Mucosa of descending colon (tissue), 3 donors: Measurements from ENCODE around the gene IL23R. TPM values are rescaled to one million over a fixed set of nuclear protein-coding genes. Genes with fewer than 3 reads are reported as not detected.

Experiments
- ATAC-seq: fragments of 200-7000 bp; cut with Tn5 transposase; one replicate; pipeline ENCODE4 v1.9.1; 2020; ENCODE audit warnings: mild to moderate bottlenecking, moderate library complexity
- DNase-seq, 3 donors: peaks; one replicate each; pipeline ENCODE4 v3.0.0-alpha.2; 2020
- H3K36me3 ChIP-seq: fragments of 200-600 bp; one replicate; pipeline ENCODE4 v1.8.0; 2021; ENCODE audit warnings: low read depth, mild to moderate bottlenecking
- H3K4me1 ChIP-seq: fragments of 200-600 bp; one replicate; pipeline ENCODE4 v1.8.0; 2021; ENCODE audit warnings: low read depth, mild to moderate bottlenecking
- H3K4me3 ChIP-seq: fragments of 200-600 bp; one replicate; pipeline ENCODE4 v1.8.0; 2021; ENCODE audit warnings: mild to moderate bottlenecking
- H3K9me3 ChIP-seq: fragments of 200-600 bp; one replicate; pipeline ENCODE4 v1.8.0; 2021; ENCODE audit warnings: mild to moderate bottlenecking
- intact Hi-C, 2 donors: fragments of 100-400 bp; cut with DNase I in 1 of 2; cut with micrococcal nuclease in 1 of 2; formaldehyde crosslinking; loops; one replicate each; pipeline versions ENCODE4 v1.11.0 to v1.11.1; 2022; cut with DNase I, micrococcal nuclease
- total RNA-seq, 3 donors: library from RNA; stranded (reverse); fragmentation: NEBNext Ultra II Directional in 2 of 3; extraction: Animal tissue kit (Norgen Biotek cat#: 25700) in 2 of 3; gene quantifications; one replicate each; pipeline versions ENCODE4 v1.2.1 to v1.2.4, GENCODE V29; 2021 to 2023
- TF ChIP-seq, protein P1 (sequence below): fragments of 200-600 bp; IDR thresholded peaks from one replicate; pipeline ENCODE4 v1.8.0; 2022; ENCODE audit warnings: antibody characterized with exemption, mild to moderate bottlenecking
- donor health status: DM: no; HTN: no; CAD: no; lungs with moderate emphysema.
- donor health status: DM: no; HTN: no; CAD: no.
- donor health status: DM: no; HTN: yes; CAD: no.

The IL23R gene
- total RNA-seq, 3 donors from 2014 or later = 1.1 to 3.4 (median 2.5) TPM

- Histone ChIP-seq H3K4me1 (peaks cover 6% of the 10 kb centered on the region), H3K9me3 (no peaks in the 10 kb centered on the region), H3K4me3 (no peak overlapping the region), H3K36me3 (no peaks in the 10 kb centered on the region)
- no peak for ATAC-seq
- intact Hi-C loops = no loop called here
- TF ChIP-seq, protein P1, sequence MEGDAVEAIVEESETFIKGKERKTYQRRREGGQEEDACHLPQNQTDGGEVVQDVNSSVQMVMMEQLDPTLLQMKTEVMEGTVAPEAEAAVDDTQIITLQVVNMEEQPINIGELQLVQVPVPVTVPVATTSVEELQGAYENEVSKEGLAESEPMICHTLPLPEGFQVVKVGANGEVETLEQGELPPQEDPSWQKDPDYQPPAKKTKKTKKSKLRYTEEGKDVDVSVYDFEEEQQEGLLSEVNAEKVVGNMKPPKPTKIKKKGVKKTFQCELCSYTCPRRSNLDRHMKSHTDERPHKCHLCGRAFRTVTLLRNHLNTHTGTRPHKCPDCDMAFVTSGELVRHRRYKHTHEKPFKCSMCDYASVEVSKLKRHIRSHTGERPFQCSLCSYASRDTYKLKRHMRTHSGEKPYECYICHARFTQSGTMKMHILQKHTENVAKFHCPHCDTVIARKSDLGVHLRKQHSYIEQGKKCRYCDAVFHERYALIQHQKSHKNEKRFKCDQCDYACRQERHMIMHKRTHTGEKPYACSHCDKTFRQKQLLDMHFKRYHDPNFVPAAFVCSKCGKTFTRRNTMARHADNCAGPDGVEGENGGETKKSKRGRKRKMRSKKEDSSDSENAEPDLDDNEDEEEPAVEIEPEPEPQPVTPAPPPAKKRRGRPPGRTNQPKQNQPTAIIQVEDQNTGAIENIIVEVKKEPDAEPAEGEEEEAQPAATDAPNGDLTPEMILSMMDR = no peak
- DNase-seq = no peak
Observed at GRCh38 chr1:67306547-67306946, 140.3 kb downstream of the IL23R start.

GRCh38 chr1:67307251-67308060 is 141.2 kb downstream of the IL23R start, which contains the start of gene IL12RB2:
Gene IL12RB2, plus strand, starts transcription at chr1:67307873. Its CDS starts 12,496 bp downstream, at chr1:67320369.
- no peaks in the 10 kb centered on the region for H3K9me3 ChIP-seq
- ATAC-seq (peak; percentile 87), DNase-seq (peak; percentile 19 to 52 (median 39))
- H3K4me1 ChIP-seq = peaks cover 6% of the 10 kb centered on the region
- no peak within 1 kb of the TSS for H3K4me3 ChIP-seq
- TF ChIP-seq, protein P1 = no peak
- intact Hi-C loops = no loop called here
- H3K36me3 ChIP-seq = no peaks in the 10 kb centered on the region

GRCh38 chr1:67308136-67308535 is 141.9 kb downstream of the IL23R start:
- TF ChIP-seq, protein P1 = no peak
- intact Hi-C loops = no loop called here
- ATAC-seq (no peak), DNase-seq (no peak)
- Histone ChIP-seq H3K4me3 (no peak overlapping the region), H3K36me3 (no peaks in the 10 kb centered on the region), H3K9me3 (no peaks in the 10 kb centered on the region), H3K4me1 (peaks cover 6% of the 10 kb centered on the region)

Other genes with a start within 250 kb of the IL23R start
- 10 to 100 TPM; 14.8 to 38.0 (median 25.1) TPM for gene DNAI4, start 241.6 kb upstream of the IL23R start, total RNA-seq
- 10 to 100 TPM; 73.2 to 78.2 (median 77.2) TPM for gene MIER1, start 241.5 kb upstream of the IL23R start, total RNA-seq
- 10 to 100 TPM; 38.0 to 84.1 (median 67.9) TPM for gene SLC35D1, start 112.3 kb upstream of the IL23R start, total RNA-seq
- gene C1orf141, start 31.5 kb upstream of the IL23R start, total RNA-seq = not detected
- 1 to 10 TPM in 1 of 3 donors, under 1 TPM in 2; 0.55 to 1.7 (median 0.92) TPM for gene IL12RB2, start 141.4 kb downstream of the IL23R start, total RNA-seq